H1 (cell line): ENCODE measurements around the gene LRG1. TPM values are rescaled to one million over a fixed set of nuclear protein-coding genes. Genes with fewer than 3 reads are reported as not detected.

Source experiments
- CTBP2 ChIP-seq: IDR thresholded peaks from 2 replicates; pipeline ENCODE4 v1.7.0; 2011; ENCODE audit warnings: borderline replicate concordance, mild to moderate bottlenecking, moderate library complexity, mixed read lengths, low read length; ENCODE audit not compliant: insufficient read depth, insufficient read length
- EZH2 ChIP-seq: fragments of 200-600 bp; sonication (generic); IDR thresholded peaks from 2 replicates; pipeline ENCODE4 v1.7.1; 2012; ENCODE audit warnings: low read depth, mild to moderate bottlenecking, moderate library complexity, low read length, inconsistent platforms; ENCODE audit not compliant: severe bottlenecking
- GABPA ChIP-seq: IDR thresholded peaks from 2 replicates; pipeline ENCODE4 v1.6.1; 2011; ENCODE audit warnings: mild to moderate bottlenecking, low read length, moderate library complexity, borderline replicate concordance; ENCODE audit not compliant: insufficient read depth
- GTF2F1 ChIP-seq: IDR thresholded peaks from 2 replicates; pipeline ENCODE4 v1.6.1; 2012; ENCODE audit warnings: low read depth, low read length, improper control_type of control experiment, borderline replicate concordance
- HDAC2 ChIP-seq, 2 experiments: fragments of 300-600 bp in 1 of 2; sonication (generic) in 1 of 2; IDR thresholded peaks; 2 replicates each; pipeline ENCODE4 v1.6.1; 2011 to 2012; ENCODE audit warnings: low read depth in 2 of 2, low read length in 2 of 2, mild to moderate bottlenecking in 2 of 2, moderate library complexity in 2 of 2, borderline replicate concordance in 1 of 2, inconsistent platforms in 1 of 2
- HDAC6 ChIP-seq: IDR thresholded peaks from one replicate; pipeline ENCODE4 v1.7.1; 2012; ENCODE audit warnings: low read depth, mild to moderate bottlenecking, inconsistent platforms, low read length, moderate library complexity
- KDM1A ChIP-seq: fragments of 200-600, 300-600 bp; sonication (generic); IDR thresholded peaks from 2 replicates; pipeline ENCODE4 v1.7.1; 2016; ENCODE audit warnings: mild to moderate bottlenecking, low read length, borderline replicate concordance
- KDM4A ChIP-seq: IDR thresholded peaks from one replicate; pipeline ENCODE4 v1.7.1; 2012; ENCODE audit warnings: low read depth, mild to moderate bottlenecking, moderate library complexity, low read length, inconsistent platforms; ENCODE audit not compliant: severe bottlenecking
- NRF1 ChIP-seq: IDR thresholded peaks from 2 replicates; pipeline ENCODE4 v1.6.1; 2011; ENCODE audit warnings: mild to moderate bottlenecking, low read depth, low read length, improper control_type of control experiment
- RBBP5 ChIP-seq: IDR thresholded peaks from 2 replicates; pipeline ENCODE4 v1.7.1; 2012; ENCODE audit warnings: low read depth, mild to moderate bottlenecking, inconsistent platforms, low read length, moderate library complexity, borderline replicate concordance
- RNF2 ChIP-seq: fragments of 200-900, 300-1000 bp; sonication (generic); IDR thresholded peaks from 2 replicates; pipeline ENCODE4 v1.7.1; 2016; ENCODE audit warnings: borderline replicate concordance, low read depth, mild to moderate bottlenecking, antibody characterized with exemption, low read length; ENCODE audit not compliant: poor library complexity, severe bottlenecking; ENCODE audit errors: missing control alignments
- SAP30 ChIP-seq: fragments of 300-600 bp; sonication (generic); IDR thresholded peaks from 2 replicates; pipeline ENCODE4 v1.7.1; 2012; ENCODE audit warnings: low read length, moderate library complexity, mild to moderate bottlenecking, inconsistent platforms; ENCODE audit not compliant: insufficient read depth, insufficient replicate concordance
- SIN3A ChIP-seq, 2 experiments: IDR thresholded peaks in 1 of 2; conservative IDR thresholded peaks in 1 of 2; 2 replicates each; pipeline ENCODE4 v1.6.1; 2011 to 2012; ENCODE audit warnings: low read length in 2 of 2, improper control_type of control experiment in 1 of 2, low read depth in 1 of 2, mild to moderate bottlenecking in 1 of 2
- SIRT6 ChIP-seq: IDR thresholded peaks from one replicate; pipeline ENCODE4 v1.7.1; 2012; ENCODE audit warnings: low read length, inconsistent platforms
- SIX5 ChIP-seq: IDR thresholded peaks from 2 replicates; pipeline ENCODE4 v1.6.1; 2011; ENCODE audit warnings: mild to moderate bottlenecking, low read depth, low read length
- SP4 ChIP-seq: IDR thresholded peaks from 2 replicates; pipeline ENCODE4 v1.6.1; 2012; ENCODE audit warnings: low read length, inconsistent platforms
- SRF ChIP-seq: IDR thresholded peaks from 2 replicates; pipeline ENCODE4 v1.6.1; 2011; ENCODE audit warnings: mild to moderate bottlenecking, low read depth, low read length, moderate library complexity
- TAF7 ChIP-seq: optimal IDR thresholded peaks from 2 replicates; pipeline ENCODE3; 2011; ENCODE audit warnings: low read depth, mild to moderate bottlenecking, inconsistent platforms, low read length, moderate library complexity, borderline replicate concordance
- polyA plus RNA-seq, 7 experiments: library from polyadenylated mRNA; depleted of rRNA in 3 of 7; stranded (reverse) in 5 of 7; unstranded in 2 of 7; fragments of >200 nt in 5 of 7; fragments of 200-250 nt in 2 of 7; gene quantifications; 1 replicate in 5 of 7; 2 replicates in 1 of 7; 4 replicates in 1 of 7; pipeline versions ENCODE4 v1.2.1 to v1.2.3, GENCODE V29; 2011 to 2013; ENCODE audit warnings: missing spikeins in 2 of 7, mixed read lengths in 2 of 7
- total RNA-seq: library from RNA; stranded (reverse); fragmentation: NEBNext Ultra II Directional; extraction: Animal tissue kit (Norgen Biotek cat#: 25700); gene quantifications from 2 replicates; pipeline ENCODE4 v1.2.1, GENCODE V29; 2021
- TF ChIP-seq, protein P1 (sequence below): IDR thresholded peaks from 2 replicates; pipeline ENCODE4 v1.6.1; 2012; ENCODE audit warnings: inconsistent platforms
- TF ChIP-seq, protein P2 (sequence below): IDR thresholded peaks from 2 replicates; pipeline ENCODE4 v1.6.1; 2012; ENCODE audit warnings: low read length, inconsistent platforms

The LRG1 gene
- total and polyA plus RNA-seq, 2 of the 8 experiments (the other 6 are each of a cell fraction or from before 2014, with no cell fraction given), result 0.48 to 0.79 TPM

DNA sequence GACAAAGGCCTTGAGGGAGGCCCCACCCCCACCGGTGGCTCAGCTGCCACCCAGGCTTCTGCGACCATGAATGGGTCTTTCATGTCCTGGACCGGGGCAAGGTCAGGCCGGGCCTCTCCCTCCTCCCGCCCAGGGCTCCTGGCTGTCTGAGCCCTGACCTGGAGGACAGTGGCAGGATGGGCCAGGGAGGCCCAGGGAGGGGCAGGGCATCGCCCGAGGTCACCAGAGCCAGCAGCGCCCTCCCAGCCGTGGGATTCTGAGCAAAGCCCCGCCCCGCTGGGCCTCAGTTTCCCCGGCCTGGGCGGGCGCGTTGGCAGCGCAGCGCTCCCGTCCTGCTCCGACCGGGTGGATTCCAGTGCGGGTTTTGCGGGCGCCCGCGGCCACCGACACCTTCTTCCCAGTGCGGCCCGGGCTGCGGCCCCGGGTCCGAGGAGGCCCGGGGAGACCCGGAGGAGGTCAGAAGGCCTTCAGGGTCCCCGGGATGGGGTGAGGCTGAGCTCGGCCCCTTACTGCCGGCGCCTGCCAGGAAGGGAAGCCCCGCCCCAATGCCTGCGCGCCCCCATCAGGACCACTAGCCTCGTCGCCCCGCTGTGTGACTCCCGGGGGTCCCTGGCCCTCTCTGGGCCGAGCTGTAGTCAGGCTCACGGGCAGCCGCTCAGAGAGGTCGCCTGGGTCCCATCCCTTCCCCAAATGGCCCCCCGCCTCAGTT lies 44.3 kb upstream of the LRG1 start (continued):
- TF ChIP-seq HDAC2 (IDR thresholded peaks at IDR 0.05; ENCODE audit: borderline replicate concordance in 1 of 2, low read depth in 2 of 2, low read length in 2 of 2), result peak in 1 of 2 experiments; percentile 85; a peak in 1 of 4 replicates
- no peak for TF ChIP-seq SIX5
- TF ChIP-seq SRF, result no peak
- TF ChIP-seq RBBP5, result no peak
- TF ChIP-seq, protein P1, sequence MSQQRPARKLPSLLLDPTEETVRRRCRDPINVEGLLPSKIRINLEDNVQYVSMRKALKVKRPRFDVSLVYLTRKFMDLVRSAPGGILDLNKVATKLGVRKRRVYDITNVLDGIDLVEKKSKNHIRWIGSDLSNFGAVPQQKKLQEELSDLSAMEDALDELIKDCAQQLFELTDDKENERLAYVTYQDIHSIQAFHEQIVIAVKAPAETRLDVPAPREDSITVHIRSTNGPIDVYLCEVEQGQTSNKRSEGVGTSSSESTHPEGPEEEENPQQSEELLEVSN, result no peak
- TF ChIP-seq SIRT6, result no peak
- TF ChIP-seq KDM4A, result peak; percentile 13
- peak; percentile 51; the same call in 1 of the 2 replicates for TF ChIP-seq GABPA
- TF ChIP-seq, protein P2, sequence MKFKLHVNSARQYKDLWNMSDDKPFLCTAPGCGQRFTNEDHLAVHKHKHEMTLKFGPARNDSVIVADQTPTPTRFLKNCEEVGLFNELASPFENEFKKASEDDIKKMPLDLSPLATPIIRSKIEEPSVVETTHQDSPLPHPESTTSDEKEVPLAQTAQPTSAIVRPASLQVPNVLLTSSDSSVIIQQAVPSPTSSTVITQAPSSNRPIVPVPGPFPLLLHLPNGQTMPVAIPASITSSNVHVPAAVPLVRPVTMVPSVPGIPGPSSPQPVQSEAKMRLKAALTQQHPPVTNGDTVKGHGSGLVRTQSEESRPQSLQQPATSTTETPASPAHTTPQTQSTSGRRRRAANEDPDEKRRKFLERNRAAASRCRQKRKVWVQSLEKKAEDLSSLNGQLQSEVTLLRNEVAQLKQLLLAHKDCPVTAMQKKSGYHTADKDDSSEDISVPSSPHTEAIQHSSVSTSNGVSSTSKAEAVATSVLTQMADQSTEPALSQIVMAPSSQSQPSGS, result no peak
- TF ChIP-seq HDAC6, result no peak
- no peak for TF ChIP-seq TAF7
- TF ChIP-seq NRF1, result no peak
- no peak for TF ChIP-seq SAP30
- 0 out of 2 replicates have a peak, but pooled peaks have one; percentile 22 for TF ChIP-seq SP4
- no peak for TF ChIP-seq EZH2
- no peak for TF ChIP-seq GTF2F1
- TF ChIP-seq CTBP2, result no peak
- peak; percentile 99 for TF ChIP-seq KDM1A
- TF ChIP-seq RNF2, result no peak
- TF ChIP-seq SIN3A (conservative IDR thresholded peaks at IDR 0.05 in 1 of 2, IDR thresholded peaks at IDR 0.05 in 1 of 2; ENCODE audit: low read depth in 1 of 2, low read length in 2 of 2), result peak in 1 of 2 experiments; percentile 16; a peak in 1 of 4 replicates
